CD4-positive, alpha-beta T cell treated with Interleukin-4 for 4 hours (primary cell): Measurements from ENCODE around the gene TTYH3.

Experiments
- DNase-seq: peaks from one replicate; pipeline ENCODE4 v3.0.0-alpha.2; 2020

TTYH3 gene

DNA sequence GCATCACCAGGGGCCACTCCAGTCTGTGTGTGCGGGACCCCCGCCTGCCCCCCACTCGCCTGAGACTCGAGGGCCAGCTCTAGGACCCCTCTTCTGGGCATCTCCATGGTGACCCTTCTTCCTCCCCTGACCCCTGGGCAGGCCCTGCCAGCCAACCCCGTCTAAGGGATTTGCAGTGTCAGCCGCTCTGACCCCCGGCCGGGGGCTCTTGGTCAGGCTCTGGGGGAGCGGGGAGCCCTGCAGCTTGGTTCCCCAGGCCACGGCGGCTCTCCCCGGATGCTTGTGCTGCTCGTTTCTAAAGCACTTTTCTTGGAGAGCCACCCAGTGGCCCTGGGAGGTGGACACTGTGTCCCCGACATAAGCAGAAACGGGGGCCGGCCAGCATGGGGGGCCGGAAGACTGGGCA is 5.3 kb downstream of the TTYH3 start:
- DNase-seq = no peak

DNA sequence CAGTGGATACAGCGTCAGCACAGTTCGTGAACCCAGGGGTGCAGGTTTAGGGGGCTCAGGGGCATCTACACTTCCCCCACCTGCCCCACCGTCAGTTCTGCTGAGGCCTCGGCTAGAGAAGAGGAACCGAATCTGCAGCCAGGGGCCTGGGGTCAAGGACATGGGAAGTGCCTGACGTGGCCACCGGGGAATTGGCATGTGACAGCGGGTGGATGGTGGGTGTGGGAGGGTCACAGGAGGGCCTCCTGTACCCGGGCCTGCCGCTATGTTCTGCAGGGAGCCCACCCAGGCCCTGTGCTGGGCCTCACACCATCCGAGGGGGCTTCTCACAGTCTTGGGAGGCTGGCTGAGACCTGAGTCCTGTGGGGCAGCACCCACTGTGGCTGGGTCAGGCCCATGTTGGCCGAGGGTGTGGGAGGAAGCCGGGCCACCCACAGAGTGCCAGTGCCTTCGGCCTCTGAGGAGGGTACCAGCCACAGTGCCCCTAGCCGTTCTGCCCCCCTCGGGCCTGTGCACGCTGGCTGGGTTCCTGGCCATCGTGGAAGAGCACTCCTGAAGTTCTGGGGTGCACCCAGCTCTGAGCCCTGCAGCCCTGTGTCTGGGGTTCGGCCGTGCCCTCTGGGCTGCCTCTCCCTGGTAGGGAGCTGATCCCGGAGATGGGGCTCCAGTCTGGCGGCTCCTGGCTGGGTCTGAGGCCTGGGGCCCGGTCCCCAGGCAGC is 5.9 kb downstream of the TTYH3 start:
- DNase-seq = no peak

DNA sequence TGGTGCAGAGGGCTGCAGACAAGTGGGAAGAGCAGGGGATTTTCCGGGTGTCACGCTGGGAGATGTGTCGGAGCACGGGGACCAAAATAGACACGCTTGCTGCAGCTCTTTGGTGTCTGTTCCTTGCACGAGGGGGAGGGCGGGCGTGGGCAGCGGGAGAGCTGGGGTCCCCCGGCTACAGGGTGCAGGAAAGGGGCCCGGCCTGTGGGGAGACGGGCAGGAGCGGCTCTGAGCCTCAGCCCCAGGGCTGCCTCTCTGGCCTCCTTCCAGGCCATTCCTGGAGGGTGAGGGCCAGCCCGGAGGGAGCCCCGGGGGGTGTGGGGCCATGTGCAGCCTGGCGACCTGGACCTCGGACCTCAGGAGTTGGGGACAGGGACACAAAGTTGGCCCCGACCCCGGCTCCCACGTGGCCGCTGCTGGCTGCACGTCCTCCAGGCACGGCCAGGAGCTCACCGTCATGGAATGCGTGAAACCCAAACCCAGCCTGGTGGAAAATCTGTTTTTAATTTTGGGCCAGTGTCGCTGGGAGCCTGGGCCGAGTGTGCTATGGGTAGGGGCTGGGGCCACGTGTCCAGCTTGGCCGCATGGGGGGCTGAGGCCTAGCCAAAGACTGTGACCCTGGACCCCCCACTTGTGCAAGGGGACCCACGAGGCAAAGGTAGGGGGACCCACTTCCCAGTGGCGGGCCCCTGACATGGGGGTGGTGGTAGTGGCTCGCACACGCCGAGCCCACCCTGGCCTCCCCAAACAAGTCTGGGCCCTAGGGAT is 6.6 kb downstream of the TTYH3 start:
- no peak for DNase-seq

DNA sequence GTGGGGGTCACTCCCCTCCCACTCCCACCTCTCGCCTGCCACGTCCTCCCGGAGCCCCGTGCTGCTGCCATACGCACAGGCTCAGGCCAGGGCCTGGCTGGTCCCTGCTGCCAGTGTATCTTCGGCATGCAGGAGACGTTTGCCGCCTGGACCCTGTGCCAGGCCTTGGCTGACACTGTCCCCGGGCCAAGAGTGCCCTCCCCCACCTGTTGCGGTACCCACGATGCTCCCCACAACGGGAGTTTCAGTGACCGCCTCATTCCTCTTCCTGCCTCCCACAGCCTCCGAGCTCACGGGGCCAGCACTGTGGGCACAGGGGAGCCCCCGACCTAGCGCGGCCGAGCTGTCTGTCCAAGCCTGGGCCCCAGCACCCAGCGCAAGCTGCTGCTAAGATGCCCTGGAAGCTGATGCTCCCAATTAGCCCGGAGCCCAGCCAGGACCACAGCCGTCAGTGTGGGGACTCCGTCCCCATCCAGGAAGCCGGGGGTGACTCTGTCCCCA is 7.4 kb downstream of the TTYH3 start:
- DNase-seq = no peak

DNA sequence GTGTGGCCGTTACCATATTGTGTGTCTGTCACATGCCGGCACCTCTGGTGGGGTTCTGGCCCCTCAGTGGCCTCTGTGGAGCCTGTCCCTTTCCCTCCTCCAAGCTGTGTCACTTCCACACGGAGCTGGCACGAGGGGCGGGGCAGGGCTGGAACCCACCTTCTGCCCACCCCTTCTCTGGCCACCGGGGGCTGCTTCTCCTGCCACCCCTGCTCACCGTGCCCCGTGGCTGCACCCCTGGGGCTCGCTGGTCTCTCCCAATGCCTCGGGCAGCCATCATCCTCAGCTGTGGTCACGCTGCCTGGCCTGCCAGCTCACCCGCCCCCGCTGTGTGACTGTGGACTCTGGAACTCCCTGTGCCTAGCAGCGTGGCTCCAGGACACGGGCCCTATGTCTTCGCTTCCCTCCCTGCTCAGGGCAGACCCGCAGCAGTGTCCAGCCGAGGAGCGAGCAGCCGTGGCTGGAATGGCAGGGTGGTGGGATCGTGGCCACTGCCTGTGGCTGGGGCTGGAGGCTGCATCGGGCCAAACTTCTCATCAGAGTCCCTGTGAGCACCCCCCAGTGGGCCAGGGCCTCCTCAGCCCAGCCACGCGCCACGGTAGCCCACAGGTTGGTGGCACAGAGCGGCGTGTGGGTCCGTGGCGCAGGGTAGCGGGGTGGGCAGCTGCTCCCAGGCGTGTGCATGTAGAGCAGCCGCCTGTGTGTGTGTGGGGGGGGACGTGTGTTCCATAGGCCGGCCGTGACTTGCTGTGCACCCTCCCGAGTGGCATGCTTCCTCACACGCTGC is 8.1 kb downstream of the TTYH3 start:
- DNase-seq = no peak

DNA sequence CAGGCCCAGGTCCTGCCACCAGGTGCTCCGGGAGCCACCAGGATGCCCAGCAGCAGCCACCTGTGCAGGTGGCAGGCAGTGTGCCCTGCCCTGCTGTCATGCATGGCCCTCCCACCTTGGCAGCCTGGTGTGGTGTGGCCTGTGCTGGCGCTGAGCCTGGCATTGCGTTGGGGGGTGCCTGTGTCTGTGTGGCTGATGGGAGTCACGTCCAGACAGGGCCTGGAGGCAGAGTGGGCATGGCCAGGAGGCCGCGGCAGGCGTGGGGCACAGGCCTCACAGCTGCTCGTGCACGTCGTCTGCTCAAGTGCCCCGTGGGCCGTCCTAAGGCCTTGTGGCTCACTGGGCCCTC is 8.7 kb downstream of the TTYH3 start:
- DNase-seq = no peak

DNA sequence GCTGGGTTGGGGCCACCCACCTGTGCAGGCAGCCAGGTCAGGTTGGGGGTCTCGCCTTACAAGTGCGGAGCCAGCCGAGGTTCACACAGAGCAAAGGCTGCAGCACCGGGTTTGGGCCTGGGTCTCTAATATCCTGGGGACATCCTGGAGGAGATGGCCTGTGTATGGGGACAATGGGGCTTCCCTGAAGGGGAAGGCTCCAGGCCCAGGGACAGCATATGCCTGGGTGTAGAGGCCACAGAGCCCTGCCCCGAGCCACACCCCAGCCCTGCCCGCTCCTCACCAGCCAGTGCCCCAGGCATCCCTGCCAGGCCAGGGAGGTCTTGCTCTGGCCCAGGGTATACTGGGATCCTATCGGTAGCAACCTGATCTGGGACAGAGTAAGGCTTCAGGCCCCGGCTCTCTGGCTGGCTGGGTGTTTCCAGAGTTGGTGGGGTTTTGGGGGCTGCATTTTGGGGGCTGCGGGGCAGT is 9.1 kb downstream of the TTYH3 start:
- DNase-seq = no peak

DNA sequence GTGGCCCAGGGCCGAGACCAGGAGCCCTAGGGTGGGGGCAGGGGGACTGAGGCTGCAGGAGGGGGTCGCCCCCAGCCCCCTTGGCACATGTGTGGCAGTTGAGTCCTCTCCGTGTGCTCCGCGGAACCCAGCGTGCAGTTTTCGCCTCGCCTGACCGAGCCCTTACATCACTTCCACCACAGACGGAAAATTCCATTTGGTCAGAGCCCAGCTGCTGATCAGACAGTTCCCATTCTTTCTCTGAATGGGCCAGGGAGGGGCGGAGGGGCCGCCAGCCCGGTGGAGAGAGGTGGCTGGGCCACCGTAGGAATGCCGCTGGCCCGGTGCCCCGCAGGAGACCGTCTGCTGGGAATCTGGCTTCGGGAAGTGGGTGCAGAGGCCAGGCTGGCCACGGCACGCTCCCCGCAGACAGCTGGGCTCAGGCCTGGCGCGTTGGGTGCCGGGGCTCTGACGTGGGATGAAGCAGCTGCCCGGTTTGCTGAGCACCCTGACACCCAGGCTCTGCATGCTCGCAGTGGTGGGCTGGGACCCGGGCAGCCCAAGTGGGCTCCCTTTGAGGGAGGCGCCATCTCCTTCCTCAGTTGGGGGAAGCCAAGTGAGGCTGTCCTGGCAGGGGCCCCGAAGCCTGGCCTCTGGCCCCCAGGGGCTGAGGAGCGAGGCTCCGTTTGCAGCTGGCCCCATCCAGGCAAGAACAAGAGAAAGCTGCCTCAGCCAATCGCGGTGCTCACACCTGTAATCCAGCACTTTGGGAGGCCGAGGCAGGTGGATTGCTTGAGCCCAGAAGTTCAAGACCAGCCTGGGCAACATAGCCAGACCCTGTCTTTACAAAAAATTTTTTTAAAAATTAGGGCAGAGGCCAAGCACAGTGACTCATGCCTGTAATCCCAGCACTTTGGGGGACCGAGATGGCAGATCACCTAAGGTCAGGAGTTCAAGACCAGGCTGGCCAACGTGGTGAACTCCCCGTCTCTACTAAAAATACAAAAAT is 9.9 kb downstream of the TTYH3 start:
- no peak for DNase-seq

DNA sequence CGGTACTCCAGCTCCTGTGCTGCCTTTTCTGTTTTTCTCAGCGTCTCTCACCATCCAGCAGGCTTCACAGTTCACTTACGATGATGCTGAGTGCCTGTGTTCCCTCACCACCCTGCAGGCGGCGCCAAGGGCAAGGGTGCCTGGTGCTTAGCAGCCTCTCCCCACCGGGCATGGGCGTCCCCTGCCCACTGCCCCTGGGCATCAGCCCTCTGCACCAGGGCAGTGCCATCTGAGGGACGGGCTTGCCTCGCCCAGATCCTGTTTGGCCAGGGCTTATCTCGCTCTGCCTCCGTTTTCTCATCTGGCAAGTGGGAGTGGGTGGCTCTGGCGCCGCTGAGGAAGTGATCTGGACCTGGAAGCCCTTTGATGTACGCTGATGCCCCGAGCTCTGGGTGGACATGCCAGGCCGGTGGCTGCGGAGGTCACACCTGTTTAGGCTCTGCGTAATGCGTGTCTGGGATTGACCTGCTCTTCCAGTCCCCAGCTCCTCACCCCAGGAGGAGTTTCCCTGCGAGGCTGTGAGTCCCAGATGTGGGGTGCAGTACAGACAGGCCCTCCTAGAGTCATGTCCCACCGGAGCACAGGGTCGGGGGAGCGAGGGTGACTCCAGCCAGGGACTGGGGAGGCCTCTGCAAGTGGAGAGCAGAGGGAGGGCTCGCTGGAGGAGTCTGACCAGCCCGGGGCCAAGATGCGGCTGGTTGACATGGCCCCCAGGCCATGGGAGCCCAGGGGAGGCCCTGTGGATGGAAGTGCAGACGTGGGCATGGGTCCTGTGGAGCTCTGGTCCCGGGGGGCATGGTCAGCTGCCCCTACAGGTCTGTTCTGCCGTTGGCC is 11.8 kb downstream of the TTYH3 start:
- no peak for DNase-seq

DNA sequence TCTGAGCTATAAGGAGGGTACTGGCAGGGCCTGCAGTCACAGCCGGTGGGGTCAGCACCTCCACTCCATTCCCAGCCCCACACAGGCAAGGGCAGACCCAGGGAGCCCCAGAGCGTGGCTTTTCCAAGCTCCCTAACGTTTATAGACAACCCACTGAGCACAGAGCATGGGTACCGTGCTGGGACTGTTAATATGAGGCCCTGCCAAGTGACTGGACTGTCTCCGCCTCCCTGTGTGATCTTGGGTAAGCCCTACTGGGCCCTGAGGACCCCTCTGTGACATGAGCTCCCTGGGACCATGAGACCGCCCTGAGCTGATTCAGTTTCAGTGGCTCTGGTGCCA is 12.4 kb downstream of the TTYH3 start:
- DNase-seq = no peak

DNA sequence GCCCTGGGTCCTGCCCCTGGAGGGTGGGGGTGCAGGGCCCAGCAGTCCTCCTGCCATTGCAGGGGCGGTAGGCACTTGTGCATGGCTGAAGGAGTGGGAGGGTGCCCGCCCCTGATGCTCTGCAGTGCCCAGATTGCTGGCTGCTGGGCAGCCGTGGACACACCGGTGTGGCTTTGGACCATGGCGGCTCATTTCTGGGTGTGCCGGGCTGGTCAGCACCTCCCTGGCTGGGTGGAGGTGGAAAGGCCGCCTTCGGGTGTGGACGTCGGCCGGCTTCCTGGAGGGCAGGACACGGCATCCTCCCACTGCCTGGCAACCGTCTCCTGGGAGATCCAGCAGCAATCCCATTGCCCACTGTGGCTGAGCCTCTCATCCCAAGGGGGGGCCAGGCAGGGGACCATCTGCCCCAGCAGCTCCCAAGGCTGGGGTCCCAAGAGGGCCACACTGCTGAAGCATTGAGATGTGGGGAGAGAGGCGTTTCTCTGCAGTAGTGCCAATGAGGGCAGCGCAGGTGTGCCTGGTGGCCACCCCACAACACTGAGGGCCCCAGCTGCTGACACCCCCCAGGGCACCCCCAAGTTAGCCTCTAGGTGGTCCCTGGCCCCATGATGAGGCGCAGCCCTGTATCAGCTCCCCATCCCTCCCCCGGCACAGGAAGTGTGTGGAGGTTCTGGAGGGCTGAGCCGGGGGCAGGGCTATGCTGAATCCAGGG is 12.9 kb downstream of the TTYH3 start:
- no peak for DNase-seq

DNA sequence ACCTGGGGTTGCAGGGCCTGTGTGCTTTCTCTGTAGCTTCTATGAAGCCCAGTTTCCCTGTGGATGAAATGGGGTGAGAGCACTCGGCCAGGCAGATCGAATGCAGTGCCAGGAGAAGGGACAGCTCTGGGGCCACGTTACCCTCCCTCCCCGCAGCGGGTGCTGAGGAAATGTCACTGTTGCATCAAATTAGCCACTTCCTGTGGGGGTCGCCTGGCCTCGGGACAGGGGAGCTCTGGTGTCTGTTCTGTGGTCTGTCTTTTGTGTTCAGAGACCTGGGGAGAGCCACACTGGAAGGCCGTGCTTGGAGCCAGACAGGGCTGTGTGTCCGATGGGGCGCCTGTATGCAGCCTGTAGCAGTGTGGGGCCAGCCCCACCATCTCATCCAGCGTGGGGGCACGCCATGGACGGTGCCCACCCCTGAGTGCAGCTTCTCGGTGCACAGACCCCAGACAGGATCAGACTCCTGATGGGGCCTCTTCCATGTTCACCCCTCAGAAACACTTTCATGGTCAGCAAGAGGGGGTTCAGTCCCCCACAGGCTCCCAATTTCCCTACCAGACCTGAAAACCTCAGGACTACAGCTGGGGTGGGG is 13.6 kb downstream of the TTYH3 start:
- DNase-seq = peak; percentile 37

DNA sequence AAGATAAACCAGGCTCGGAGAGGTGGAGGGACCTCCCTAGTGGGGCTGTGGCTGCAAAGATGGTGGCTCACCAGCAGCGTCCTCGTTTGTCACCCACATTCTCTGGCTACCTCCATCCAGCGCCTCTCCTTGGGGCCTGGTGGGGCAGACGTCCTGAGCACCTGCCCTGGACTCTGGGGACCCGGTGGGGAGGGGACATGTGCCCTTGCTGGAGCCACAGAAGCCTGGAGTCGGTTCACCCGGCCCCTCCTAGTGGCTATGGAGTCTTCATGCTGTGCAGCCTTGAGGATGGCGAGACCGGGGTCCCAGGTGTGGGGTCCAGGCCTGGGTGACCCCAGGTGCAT is 14.5 kb downstream of the TTYH3 start:
- DNase-seq = no peak

DNA sequence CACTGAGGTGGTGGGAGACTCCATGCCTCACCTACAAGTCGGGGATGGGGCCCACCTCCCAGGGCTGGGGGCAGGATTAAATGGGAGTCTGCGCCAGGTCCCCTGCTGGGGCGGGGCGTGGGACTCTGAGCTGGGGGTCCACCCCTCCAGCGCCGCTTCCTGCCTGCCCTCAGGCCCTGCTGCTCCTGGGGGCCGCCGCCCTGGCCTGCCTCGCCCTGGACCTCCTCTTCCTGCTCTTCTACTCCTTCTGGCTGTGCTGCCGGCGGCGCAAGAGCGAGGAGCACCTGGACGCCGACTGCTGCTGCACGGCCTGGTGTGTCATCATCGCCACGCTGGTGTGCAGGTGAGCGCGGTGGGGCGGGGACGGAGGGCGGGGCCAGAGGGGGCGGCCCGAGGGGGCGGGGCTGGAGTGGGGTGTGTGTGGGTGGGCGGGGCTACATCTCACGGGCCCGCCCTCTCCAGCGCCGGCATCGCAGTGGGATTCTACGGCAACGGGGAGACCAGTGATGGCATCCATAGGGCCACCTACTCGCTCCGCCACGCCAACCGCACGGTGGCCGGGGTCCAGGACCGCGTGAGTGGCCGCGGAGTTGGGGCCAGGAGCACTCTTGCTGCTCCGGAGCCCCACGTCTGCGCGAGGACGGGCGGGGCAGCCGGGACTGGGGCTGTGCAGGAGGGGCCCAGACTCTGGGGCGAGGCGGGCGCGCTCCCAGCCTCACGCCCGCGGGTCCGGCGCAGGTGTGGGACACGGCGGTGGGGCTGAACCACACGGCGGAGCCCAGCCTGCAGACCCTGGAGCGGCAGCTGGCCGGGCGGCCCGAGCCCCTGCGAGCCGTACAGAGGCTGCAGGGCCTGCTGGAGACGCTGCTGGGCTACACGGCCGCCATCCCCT is 15.1 kb downstream of the TTYH3 start:
- no peak for DNase-seq

DNA sequence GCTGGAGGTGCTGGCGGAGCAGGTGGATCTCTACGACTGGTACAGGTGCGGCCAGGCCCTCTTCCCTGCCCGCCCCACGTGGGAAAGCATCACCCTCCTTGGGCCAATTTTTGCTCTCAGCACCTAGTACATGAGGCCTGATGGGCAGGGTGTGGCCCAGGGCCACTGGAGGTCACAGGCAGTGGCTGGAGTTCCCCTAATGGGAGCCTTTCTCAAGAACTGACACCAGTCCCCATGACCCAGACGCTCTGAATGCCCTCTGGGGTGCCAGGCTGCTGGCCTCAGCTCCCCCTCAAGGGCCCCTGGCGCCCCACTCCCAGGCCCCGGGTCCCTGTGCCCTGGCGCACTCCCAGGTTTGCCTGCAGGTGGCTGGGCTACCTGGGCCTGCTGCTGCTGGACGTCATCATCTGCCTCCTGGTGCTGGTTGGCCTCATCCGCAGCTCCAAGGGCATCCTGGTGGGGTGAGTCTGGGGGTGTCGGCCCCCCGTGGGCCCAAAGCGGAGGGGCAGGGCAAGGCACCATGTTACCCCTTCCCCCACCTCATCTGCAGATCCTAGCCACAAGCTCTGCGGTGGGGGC is 15.9 kb downstream of the TTYH3 start:
- no peak for DNase-seq

DNA sequence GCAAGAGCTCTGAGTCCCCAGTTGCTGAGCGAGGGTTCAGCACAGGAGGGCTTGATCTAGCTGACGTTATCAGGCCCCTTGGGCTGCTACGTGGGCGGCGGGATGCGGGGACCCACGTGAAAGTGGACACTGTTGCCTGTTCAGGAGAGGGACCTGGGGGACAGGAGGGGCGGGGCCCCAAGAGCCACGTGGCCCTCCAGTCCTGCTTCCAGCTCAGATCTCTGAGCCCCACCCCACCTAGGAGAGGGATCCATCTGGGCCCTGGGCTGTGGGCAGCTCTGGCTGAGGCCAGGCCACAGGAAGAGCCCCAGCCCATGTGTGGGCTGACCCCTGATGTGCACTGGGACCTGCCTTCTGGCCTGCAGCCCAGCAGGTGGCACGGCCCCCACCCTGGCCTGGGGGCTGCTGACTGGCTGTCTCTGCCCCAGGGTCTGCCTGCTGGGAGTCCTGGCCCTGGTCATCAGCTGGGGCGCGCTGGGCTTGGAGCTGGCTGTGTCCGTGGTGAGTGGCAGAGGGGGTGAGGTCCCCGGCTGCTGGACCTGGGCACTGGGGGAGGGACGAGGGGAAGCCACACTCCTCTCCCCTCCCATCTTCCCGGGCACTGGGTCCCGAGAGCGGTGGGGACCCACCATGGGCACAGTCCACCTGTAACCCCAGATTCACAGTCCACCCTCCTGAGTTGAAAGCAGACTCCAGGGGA is 17.5 kb downstream of the TTYH3 start:
- DNase-seq = no peak

DNA sequence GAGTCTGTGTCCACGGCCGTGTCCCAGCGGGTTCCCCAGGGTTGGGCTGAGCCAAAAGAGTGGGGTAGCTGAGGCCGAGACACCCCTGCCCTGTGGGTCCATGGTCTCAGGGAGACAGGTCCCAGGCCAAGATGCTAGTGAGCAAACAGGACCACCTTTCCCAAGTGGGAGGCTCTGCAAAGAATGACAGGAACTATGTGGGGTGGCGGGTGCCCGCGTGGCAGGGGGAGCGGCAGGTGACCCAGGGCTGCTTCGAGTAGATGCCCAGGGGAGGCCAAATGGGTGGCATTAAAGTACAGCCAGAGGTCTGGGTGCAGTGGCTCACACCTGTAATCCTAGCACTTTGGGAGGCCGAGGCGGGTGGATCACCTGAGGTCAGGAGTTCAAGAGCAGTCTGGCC is 18.2 kb downstream of the TTYH3 start:
- no peak for DNase-seq

DNA sequence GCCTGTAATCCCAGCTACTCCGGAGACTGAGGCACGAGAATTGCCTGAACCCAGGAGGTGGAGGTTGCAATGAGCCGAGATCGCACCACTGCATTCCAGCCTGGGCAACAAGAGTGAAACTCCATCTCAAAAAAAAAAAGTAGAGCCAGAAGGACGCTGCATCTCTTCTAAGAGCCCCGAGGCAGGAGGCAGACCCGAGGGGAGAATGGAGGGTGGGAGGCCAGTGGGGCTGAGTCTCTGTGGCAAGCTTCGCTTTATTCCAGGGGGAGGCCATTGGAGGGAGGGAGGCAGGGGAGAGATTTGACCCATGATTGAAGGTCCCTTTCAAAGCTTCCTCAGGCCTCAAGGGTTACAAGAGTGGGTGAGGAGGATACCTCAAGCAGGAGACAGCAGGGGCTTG is 18.7 kb downstream of the TTYH3 start:
- no peak for DNase-seq
